Right lobe of liver (tissue), 4 donors: ENCODE measurements around the gene TRABD.

ENCODE experiments used
- POLR2A ChIP-seq: fragments of 450-650 bp; IDR thresholded peaks from one replicate; pipeline ENCODE4 v1.6.1; 2017; ENCODE audit warnings: antibody characterized with exemption, mild to moderate bottlenecking
- TF ChIP-seq, protein P1 (sequence below), 4 donors: fragments of 200-600 bp in 3 of 4; fragments of 450-650 bp in 1 of 4; IDR thresholded peaks; one replicate each; pipeline versions ENCODE4 v1.5.1 to v1.8.0; 2016 to 2022; ENCODE audit warnings: antibody characterized with exemption in 4 of 4, mild to moderate bottlenecking in 2 of 4
- donor health status: DM: no; HTN: no; CAD: no.
- donor health status: DM: no; HTN: no; CAD: no.
- donor health status: DM: no; HTN: yes; CAD: no.

DNA sequence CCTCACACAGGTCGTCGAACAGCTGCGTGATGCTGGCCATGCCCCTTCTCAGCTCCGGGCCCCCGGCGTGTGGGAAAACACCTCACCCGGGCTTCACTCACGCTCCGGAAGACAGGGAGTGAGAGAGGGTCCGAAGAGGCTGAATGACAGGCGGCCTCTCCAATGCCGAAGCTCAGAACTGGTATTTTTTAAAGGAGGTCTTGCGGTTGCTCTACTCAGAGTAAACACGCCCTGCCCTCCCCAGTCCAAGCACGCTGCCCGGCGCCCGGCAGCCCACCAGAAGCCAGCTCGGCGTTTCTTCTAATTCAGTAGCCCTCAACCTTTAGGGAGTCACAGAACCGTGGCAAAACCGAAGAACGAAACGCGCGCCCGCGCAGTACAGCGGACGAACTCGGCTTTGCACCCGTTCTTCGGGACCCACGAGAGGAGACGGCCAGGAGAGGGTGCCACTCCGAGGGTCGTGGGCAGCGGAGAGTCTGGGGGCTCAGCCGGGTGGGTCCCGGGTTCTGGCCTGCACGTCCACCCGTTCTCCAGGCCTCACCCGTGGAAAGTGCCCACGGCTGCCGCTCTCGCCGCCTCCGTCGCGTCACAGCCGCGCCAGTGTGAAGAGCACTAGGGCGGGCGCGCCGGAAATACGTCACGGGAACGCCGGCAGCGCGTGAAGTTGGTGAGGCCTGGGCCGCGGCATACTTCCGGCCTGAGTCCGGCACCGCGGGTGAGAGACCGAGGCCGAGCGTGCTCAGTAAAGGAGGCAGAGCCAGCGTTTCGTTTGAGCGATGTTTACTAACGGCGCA is 58.9 kb downstream of the TRABD start, which contains the start of gene TUBGCP6:
- TF ChIP-seq, protein P1, sequence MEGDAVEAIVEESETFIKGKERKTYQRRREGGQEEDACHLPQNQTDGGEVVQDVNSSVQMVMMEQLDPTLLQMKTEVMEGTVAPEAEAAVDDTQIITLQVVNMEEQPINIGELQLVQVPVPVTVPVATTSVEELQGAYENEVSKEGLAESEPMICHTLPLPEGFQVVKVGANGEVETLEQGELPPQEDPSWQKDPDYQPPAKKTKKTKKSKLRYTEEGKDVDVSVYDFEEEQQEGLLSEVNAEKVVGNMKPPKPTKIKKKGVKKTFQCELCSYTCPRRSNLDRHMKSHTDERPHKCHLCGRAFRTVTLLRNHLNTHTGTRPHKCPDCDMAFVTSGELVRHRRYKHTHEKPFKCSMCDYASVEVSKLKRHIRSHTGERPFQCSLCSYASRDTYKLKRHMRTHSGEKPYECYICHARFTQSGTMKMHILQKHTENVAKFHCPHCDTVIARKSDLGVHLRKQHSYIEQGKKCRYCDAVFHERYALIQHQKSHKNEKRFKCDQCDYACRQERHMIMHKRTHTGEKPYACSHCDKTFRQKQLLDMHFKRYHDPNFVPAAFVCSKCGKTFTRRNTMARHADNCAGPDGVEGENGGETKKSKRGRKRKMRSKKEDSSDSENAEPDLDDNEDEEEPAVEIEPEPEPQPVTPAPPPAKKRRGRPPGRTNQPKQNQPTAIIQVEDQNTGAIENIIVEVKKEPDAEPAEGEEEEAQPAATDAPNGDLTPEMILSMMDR (IDR thresholded peaks at IDR 0.05) = peak in 2 of 4 donors; percentile 14 to 31
- TF ChIP-seq POLR2A = peak; percentile 65
